NCI-H748 (cell line): ENCODE measurements around the gene PDE4D.

Experiments used
- DNase-seq: peaks from one replicate; lab custom pipeline; 2025; ENCODE audit not compliant: unreplicated experiment; lab: John Stamatoyannopoulos, UW

Gene PDE4D

GRCh38 chr5:59560553-59560952 lies 333.0 kb downstream of the PDE4D start:
- peak; percentile 87 for DNase-seq

- no peak for DNase-seq
Measured at GRCh38 chr5:59559847-59560246, 333.7 kb downstream of the PDE4D start.

- no peak for DNase-seq
Measured at GRCh38 chr5:59559323-59559722, 334.2 kb downstream of the PDE4D start.

DNA sequence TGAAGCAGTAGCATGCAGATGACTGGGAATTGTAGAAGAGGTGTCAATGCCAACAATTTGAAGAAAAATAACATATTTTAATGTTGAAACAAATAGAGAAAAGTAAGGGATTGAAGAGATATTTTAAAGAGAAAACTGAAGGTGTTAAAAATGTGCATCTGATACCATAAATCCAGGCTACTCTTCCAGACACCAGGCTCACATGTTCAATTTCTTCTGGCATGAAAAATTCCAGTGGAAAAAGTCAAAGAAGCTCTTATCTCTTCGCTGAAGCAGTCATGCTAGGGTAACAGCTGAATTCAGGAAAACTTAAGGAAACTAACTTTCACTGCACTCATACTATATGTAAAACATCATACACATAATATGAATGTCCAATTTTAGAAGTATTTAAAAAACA lies 335.0 kb downstream of the PDE4D start:
- DNase-seq = no peak

DNA sequence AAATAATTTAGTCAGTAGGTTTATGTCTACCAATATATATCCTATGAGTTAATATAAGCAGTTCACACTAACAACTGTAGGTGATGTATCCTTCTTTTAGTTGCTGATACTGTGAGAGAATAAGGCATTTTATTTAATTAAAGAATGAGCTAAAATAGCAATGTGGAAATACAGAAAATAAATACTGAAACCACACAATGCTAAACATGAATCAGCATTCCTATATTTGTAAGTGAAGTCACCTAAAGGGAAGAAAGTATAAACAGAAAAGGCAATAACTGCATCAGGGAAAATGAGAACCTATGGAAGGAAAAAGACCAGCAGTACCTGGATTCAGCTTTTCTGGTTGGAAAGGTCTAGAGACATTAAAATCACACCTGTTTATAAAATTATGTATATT lies 336.0 kb downstream of the PDE4D start:
- no peak for DNase-seq

DNA sequence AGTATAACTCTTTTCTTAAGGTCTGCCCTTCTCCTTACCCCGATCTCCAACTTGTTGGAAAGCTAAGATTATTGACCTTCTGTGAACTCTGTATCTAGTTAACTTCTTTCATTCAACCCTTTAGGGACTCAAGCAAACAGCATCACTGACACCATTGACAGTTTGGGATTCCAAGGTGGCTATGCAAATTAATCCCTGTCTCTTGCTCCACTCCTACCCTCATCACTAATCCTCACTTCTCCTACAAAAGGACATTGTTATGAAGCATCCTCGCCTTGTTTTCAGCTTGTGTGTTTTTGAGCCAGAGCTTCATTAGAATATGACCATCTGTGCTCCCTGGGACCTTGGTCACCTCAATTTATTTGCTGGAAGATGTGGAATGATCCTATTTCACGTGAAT lies 337.9 kb downstream of the PDE4D start:
- DNase-seq = no peak

DNA sequence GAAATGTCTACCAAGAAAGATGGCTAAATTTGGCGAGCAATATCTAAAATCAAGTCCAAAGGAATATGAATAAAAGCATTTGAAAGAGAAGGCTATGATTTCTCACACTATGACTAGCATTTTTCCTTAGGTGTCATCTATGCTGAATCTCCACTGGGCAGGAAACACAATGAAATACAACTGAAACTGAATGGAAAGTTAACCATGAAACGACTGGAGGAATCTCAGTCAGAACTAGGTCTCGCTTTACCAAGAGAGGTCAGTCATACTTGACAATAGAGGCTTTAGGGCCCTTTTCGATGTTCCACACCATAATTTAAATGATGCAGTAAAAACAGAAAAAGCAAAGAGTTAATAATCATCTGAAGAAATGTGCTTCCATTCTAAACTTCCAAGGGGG lies 339.0 kb downstream of the PDE4D start:
- DNase-seq = no peak

GRCh38 chr5:59553992-59554391 lies 339.5 kb downstream of the PDE4D start:
- no peak for DNase-seq

- peak; percentile 97 for DNase-seq
Measured at GRCh38 chr5:59548807-59549357, 344.6 kb downstream of the PDE4D start.

DNA sequence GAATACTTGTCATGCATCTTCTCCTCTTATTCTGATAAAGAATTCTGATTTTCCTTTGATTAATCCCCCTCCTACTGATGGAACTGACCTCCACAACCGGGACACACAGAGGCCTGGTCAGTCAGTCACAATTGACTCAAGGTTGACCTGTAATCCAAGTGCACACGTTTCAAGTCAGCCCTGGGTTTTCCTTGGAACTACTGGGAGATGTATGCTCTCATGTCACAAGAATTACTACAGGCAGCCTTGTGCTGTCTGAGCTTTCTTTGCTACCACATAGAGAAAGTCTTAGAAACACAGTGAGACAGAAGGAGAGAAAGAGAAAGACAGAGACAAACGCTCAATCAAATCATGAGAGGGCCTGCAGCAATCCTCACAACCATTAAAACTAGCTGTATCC lies 345.8 kb downstream of the PDE4D start:
- DNase-seq = no peak

- DNase-seq = no peak
Measured at GRCh38 chr5:59544573-59544972, 349.0 kb downstream of the PDE4D start.

DNA sequence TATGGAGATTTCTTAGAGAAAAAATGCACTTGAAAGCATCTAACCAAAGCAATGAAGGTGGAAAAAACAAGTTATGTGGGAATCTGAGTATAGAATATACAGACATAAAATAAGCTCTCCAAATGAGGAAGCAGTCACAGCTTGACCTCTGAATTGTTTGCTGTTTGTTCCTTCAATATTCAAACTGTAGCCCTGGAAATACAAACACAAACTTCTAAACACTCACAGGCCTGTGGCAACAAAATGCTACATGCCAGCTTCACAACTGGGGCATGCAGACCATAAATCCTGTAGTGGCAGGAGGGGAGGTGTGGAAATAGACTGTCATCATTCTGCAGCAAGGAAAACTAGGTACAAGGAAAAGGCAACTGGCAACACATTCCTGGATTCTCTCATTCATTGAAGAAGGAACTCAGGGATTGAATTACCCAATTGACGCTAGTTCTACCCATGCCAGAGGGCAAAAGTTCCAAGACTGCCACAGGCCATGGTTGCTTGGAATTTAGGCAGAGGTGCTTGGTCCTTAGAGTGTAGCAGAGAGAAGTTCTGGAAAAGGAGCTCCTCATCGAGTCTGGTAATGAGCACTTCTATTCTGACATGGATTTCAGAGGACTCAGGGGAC lies 349.6 kb downstream of the PDE4D start:
- peak; percentile 25 for DNase-seq

DNA sequence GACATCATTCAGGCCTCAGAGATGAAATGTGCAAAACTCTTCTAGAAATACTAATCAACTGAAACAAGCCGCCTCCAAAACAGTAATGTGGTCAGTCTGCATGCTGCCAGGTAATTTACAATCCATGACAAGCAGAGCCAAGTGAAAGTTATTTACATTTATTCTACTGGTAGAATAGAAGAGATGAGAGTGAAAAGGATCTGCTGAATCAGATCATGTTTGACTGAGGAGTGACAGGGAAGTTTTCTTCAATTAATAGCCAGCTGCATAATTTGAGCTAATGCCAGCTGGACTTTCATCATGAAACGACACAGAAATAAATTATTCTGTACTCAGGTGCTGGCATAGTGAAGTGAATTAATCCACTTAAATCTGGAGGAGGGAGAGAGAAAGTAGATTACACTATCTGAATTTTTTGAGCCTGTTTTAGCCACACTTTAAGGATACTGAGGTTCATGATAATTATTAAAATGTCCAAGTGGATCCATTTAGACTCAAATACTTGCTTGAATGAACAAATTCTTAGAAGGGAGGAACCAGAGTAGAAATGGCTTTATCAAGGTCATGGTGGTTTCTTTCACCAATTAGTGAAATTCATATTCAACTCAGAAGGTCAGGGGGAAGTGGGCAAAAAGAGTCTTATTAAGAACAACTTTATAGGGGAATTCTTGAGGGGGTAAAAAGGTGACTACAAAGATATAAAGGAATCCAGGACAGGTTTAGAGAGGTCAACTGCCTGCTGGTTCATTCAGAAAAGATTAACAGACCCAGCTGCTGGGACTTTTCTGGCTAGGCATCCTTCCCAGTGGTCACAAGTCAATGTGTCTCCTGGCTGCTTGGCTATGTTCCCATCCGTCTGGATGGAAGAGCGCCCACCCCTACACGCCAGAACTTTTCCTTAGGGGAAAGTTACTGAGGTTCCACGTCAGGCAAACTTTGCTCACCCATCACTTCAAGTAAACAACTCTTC lies 350.4 kb downstream of the PDE4D start:
- peak; percentile 67 for DNase-seq

DNA sequence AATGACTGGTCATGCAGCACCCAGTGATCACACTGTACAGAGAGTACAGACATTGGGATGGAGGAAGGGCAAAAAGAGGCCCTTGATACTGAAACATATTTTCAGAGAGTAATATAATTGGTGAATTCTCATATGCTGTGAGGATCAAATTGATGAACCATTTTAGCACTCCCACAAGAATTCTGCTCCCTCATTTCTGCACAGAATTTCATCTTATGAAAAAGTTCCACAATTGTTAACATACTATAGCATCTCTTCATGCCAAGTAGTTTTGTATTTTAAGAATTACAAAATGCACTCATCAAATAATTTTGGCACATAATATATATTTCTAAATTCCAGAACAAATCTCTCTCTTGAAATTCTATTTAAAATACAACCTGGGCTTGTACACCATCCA lies 351.2 kb downstream of the PDE4D start:
- no peak for DNase-seq

GRCh38 chr5:59540366-59540765 lies 353.2 kb downstream of the PDE4D start:
- peak; percentile 83 for DNase-seq

DNA sequence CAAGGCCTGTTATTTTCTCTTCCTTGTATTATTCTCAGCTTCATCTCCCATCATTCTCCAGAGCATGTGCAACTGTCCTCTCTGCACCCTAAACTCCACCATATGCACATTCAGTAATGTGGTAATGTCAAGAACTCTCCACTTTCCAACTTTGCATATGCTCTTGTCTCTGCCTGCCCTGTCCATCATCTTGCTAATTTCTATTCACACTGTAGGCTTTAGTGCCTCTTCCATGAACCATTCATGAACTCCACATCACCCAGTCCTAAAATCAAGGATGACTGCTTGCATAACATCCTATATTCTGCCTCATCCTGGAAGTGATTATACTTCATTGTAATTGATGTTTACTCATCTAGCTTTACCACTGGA lies 354.8 kb downstream of the PDE4D start:
- peak; percentile 61 for DNase-seq

DNA sequence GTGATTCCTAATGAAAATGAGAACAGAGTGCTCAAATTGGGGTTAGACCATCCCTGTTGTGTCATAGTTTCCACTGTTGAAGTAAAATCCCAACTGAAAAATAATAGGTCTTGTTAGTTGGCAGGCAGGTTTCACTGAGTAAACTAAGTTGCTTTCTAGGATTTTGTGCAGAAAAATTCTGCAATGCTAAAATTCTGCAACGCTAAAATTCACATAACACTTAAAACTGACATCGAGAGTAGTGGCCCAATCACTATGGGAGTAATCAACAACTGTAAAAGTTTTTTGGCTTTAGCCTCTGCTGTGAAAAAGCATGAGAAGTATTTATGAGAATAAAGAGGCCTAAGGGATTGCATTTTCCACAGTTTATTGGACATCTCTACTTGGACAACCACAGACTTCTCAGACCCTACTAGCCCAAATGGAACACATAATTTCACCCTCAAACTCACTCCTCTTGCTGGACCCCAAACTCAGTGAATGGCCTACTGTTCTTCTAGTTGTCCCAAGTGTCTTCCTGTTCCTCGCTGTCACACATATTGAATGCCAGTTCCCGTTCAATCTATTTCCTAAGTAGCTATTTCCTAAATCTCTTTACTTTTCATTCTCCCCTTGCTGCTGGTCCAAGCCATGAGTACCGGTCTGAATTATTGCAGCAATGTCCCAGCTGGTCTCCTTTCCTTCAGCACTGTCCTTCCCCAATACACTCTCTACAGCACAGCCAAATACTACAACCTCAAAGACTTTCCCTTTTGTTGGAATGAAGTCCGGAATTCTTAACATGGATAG lies 355.4 kb downstream of the PDE4D start:
- DNase-seq = no peak

DNA sequence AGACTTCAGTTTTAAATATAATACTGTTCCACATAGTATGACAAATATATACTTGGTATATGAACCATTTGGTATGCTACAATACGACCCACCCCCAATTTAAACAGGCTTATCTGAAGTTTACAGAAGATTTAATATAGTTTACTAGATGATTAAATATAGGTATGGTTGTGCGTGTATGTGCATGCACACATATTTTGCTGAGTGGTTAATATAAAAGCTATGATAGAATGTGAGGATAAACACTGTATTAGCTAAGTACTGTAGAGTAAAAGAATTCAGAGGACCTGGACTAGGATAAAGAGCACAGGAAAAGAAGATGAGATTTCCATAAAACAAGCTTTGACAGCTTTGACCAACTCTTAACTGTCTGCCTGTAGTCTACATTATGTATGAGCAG lies 356.7 kb downstream of the PDE4D start:
- DNase-seq = no peak

GRCh38 chr5:59535561-59535960 lies 358.0 kb downstream of the PDE4D start:
- no peak for DNase-seq

DNA sequence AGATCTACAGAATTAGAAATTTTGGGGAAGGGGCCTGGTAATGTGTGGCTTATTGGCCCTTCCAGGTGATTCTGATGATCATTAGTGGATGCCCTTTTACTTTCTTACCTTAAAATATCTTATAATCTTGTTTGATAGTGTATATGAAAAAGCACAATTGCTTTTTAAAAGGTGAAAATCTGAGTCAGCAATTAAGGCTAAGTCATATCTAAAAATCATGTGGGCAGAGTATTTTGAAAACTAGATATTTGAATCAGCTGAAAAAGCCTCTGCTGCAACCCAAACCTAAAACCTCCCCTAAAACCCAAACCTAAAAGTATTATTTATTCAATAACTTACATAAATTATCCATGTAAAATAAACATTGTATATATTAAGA lies 359.8 kb downstream of the PDE4D start:
- no peak for DNase-seq

- DNase-seq = no peak
Measured at GRCh38 chr5:59532979-59533729, 360.4 kb downstream of the PDE4D start.
